ENCODE results near the gene INPP5A.

INPP5A gene

GRCh38 chr10:132516771-132517725 lies 20.5 kb upstream of the INPP5A start:
- no peak for TF ChIP-seq CTCF (IDR thresholded peaks at IDR 0.05; ENCODE audit: low read depth, low read length, missing control alignments)
- no peak overlapping the region for H3K4me3 ChIP-seq (ENCODE audit: low read depth, low read length)
- no peak for DNase-seq (ENCODE audit: low read depth)

GRCh38 chr10:132517951-132518521 lies 19.6 kb upstream of the INPP5A start:
- DNase-seq (ENCODE audit: low read depth), result no peak
- no peak for TF ChIP-seq CTCF (IDR thresholded peaks at IDR 0.05; ENCODE audit: low read depth, low read length, missing control alignments)
- H3K4me3 ChIP-seq (ENCODE audit: low read depth, low read length), result no peak overlapping the region

- no peak for DNase-seq (ENCODE audit: low read depth)
- no peak overlapping the region for H3K4me3 ChIP-seq (ENCODE audit: low read depth, low read length)
- no peak for TF ChIP-seq CTCF (IDR thresholded peaks at IDR 0.05; ENCODE audit: low read depth, low read length, missing control alignments)
These were observed 18.8 kb upstream of the INPP5A start for GRCh38 chr10:132518572-132519381.

GRCh38 chr10:132519382-132520176 lies 18.0 kb upstream of the INPP5A start:
- no peak overlapping the region for H3K4me3 ChIP-seq (ENCODE audit: low read depth, low read length)
- DNase-seq (ENCODE audit: low read depth), result no peak
- no peak for TF ChIP-seq CTCF (IDR thresholded peaks at IDR 0.05; ENCODE audit: low read depth, low read length, missing control alignments)

- no peak for DNase-seq (ENCODE audit: low read depth)
- no peak overlapping the region for H3K4me3 ChIP-seq (ENCODE audit: low read depth, low read length)
- TF ChIP-seq CTCF (IDR thresholded peaks at IDR 0.05; ENCODE audit: low read depth, low read length, missing control alignments), result no peak
These were observed 17.3 kb upstream of the INPP5A start for GRCh38 chr10:132520177-132520811.

- H3K4me3 ChIP-seq (ENCODE audit: low read depth, low read length), result no peak overlapping the region
- TF ChIP-seq CTCF (IDR thresholded peaks at IDR 0.05; ENCODE audit: low read depth, low read length, missing control alignments), result no peak
- DNase-seq (ENCODE audit: low read depth), result no peak
These were observed 16.5 kb upstream of the INPP5A start for GRCh38 chr10:132521041-132521465.

Measured in GM12864 (cell line).